ENCODE results near the gene PRKCB. TPM values are rescaled to one million over a fixed set of nuclear protein-coding genes. Genes with fewer than 3 reads are reported as not detected.

Gene PRKCB
- total RNA-seq, 1 donor from 2014 or later, result 0.69 TPM

DNA sequence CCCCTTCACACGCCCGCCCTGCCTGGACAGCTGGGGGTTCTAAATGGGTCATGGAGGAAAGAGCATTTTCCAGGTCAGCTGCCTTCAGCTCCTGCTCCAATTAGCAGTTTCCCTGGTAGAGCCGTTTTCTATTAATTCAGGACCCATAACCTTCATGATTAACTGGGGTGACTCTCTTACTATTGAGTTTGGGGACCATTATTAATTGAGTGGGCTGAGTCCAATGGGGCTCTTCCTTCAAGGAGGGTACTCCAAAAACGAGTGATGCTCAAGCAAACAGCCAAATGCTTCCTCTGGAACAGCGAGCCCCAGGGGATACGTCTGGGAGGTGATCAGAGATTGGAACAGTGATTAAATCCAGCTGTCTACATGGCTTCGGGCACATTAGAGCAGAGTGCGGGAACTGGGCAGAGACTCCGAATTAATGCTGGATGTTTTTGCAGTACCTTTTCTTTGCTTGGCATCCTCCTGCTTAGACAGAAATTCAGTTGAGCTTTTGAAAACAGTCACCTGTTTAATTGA is 352.3 kb downstream of the PRKCB start:
- peaks cover under 1% of the 10 kb centered on the region for H3K27me3 Mint-ChIP-seq (ENCODE audit: unreplicated experiment)
- no peak overlapping the region for H3K4me3 Mint-ChIP-seq (ENCODE audit: unreplicated experiment)
- peak; percentile 50 for DNase-seq
- H3K9me3 Mint-ChIP-seq (ENCODE audit: unreplicated experiment), result peaks cover 2% of the 10 kb centered on the region
- H3K4me1 Mint-ChIP-seq (ENCODE audit: low read depth, unreplicated experiment), result peaks cover 5% of the 10 kb centered on the region
- H3K27ac Mint-ChIP-seq (ENCODE audit: unreplicated experiment), result no peak overlapping the region
- TF ChIP-seq, protein P1, sequence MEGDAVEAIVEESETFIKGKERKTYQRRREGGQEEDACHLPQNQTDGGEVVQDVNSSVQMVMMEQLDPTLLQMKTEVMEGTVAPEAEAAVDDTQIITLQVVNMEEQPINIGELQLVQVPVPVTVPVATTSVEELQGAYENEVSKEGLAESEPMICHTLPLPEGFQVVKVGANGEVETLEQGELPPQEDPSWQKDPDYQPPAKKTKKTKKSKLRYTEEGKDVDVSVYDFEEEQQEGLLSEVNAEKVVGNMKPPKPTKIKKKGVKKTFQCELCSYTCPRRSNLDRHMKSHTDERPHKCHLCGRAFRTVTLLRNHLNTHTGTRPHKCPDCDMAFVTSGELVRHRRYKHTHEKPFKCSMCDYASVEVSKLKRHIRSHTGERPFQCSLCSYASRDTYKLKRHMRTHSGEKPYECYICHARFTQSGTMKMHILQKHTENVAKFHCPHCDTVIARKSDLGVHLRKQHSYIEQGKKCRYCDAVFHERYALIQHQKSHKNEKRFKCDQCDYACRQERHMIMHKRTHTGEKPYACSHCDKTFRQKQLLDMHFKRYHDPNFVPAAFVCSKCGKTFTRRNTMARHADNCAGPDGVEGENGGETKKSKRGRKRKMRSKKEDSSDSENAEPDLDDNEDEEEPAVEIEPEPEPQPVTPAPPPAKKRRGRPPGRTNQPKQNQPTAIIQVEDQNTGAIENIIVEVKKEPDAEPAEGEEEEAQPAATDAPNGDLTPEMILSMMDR (IDR thresholded peaks at IDR 0.05; ENCODE audit: partially characterized antibody, unreplicated experiment), result no peak
- H3K36me3 Mint-ChIP-seq (ENCODE audit: unreplicated experiment), result no peaks in the 10 kb centered on the region

DNA sequence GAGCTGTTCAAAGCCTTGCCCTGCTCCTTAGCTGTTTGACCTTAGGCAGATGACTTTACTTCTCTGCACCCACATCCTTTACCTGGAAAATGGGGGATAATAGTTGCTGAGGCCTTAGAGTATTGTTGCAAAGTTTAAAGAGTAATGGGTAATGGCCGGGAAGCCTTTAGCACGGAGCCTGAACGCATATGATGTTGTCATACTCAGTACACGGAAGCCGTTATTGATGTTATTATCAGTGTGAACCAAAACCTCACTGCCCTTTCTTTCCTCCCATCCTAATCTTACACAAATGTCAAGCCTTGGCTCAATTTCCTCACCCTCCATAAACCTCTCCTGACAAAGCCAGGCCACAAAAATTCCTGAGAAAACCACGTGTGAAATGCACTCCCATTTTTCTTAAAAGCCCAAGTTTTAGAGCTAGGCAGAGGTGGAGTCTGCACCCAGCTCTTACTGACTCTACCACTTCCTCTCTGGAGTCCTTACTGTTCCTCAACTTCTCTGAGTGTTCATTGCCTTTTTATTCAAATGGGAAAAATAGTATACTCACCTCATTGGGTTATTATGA is 353.1 kb downstream of the PRKCB start:
- Mint-ChIP-seq H3K27ac (ENCODE audit: unreplicated experiment) (no peak overlapping the region), H3K27me3 (ENCODE audit: unreplicated experiment) (no peaks in the 10 kb centered on the region), H3K36me3 (ENCODE audit: unreplicated experiment) (no peaks in the 10 kb centered on the region), H3K4me3 (ENCODE audit: unreplicated experiment) (no peak overlapping the region), H3K4me1 (ENCODE audit: low read depth, unreplicated experiment) (peaks cover 5% of the 10 kb centered on the region), H3K9me3 (ENCODE audit: unreplicated experiment) (peaks cover 2% of the 10 kb centered on the region)
- DNase-seq, result no peak
- TF ChIP-seq, protein P1 (IDR thresholded peaks at IDR 0.05; ENCODE audit: partially characterized antibody, unreplicated experiment), result no peak

DNA sequence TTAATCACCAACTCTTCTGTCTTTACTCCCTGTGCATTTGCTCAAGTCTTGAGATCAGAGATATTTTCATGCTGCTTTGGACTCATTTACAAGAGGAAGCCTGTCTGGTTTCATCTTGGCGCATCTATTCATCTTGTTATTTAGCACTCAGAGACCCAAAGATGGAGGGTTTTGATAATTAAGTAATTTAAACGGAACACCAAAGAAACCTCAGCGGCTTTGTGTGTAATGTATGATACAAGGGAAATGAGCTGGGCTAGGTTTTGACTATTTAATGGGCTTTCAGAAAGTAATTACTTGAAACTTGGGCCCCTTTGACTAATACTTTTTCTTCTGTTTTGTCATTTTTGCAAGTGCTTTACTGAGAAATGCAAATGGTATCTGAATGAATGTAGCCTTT is 354.2 kb downstream of the PRKCB start:
- Mint-ChIP-seq H3K27ac (ENCODE audit: unreplicated experiment) (no peak overlapping the region), H3K36me3 (ENCODE audit: unreplicated experiment) (no peaks in the 10 kb centered on the region), H3K9me3 (ENCODE audit: unreplicated experiment) (peaks cover 2% of the 10 kb centered on the region), H3K27me3 (ENCODE audit: unreplicated experiment) (no peaks in the 10 kb centered on the region), H3K4me3 (ENCODE audit: unreplicated experiment) (no peak overlapping the region), H3K4me1 (ENCODE audit: low read depth, unreplicated experiment) (peaks cover 5% of the 10 kb centered on the region)
- TF ChIP-seq, protein P1 (IDR thresholded peaks at IDR 0.05; ENCODE audit: partially characterized antibody, unreplicated experiment), result no peak
- no peak for DNase-seq

DNA sequence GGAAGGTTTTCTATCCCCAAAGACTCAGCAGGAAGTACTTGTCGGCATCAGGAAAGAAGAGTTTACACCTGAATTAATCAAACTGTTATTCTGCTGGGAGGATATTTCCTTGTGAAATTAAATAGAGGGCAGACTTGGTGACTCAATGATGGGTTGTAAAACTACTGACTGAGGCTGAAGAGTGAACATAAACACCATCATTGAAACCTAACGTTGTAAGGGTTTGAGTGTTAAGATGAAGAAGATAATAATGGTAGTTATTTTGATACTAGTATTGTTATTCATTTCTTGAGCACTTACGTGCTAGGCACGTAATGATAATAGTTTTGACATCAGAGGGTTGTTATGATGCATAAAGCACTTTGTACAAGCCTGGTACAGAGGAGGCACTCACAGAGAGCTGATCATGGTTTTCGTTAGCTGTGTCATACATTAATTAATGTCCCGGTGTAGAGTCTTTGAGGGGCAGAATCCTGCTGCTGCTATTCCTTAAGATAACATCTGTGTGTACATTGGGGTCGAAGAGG is 356.2 kb downstream of the PRKCB start:
- H3K36me3 Mint-ChIP-seq (ENCODE audit: unreplicated experiment), result no peaks in the 10 kb centered on the region
- peaks cover 2% of the 10 kb centered on the region for H3K9me3 Mint-ChIP-seq (ENCODE audit: unreplicated experiment)
- TF ChIP-seq, protein P1 (IDR thresholded peaks at IDR 0.05; ENCODE audit: partially characterized antibody, unreplicated experiment), result no peak
- H3K4me1 Mint-ChIP-seq (ENCODE audit: low read depth, unreplicated experiment), result peaks cover 2% of the 10 kb centered on the region
- no peak for DNase-seq
- no peak overlapping the region for H3K4me3 Mint-ChIP-seq (ENCODE audit: unreplicated experiment)
- no peak overlapping the region for H3K27ac Mint-ChIP-seq (ENCODE audit: unreplicated experiment)
- H3K27me3 Mint-ChIP-seq (ENCODE audit: unreplicated experiment), result no peaks in the 10 kb centered on the region

DNA sequence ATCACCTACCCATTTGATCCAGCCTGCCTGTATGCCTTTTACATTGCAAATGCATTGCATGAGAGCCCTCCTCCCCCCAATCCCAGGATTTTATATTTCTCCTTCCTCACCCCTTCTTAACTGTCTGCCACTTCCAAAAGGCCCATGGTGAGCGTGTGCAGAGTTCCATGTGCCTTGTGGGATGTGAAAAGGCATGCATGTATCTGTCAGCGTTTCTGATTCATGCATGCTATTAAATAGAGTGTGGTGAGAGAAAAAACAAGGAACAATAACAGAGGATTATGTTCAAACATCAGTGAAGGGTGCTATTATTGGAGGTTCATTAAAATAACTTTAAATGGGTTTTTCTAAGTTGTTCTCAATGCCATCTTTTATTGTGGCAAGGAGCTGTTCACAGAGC is 359.4 kb downstream of the PRKCB start:
- TF ChIP-seq, protein P1 (IDR thresholded peaks at IDR 0.05; ENCODE audit: partially characterized antibody, unreplicated experiment), result no peak
- Mint-ChIP-seq H3K4me3 (ENCODE audit: unreplicated experiment) (no peak overlapping the region), H3K36me3 (ENCODE audit: unreplicated experiment) (no peaks in the 10 kb centered on the region), H3K4me1 (ENCODE audit: low read depth, unreplicated experiment) (no peaks in the 10 kb centered on the region), H3K27ac (ENCODE audit: unreplicated experiment) (no peak overlapping the region), H3K27me3 (ENCODE audit: unreplicated experiment) (peaks cover 3% of the 10 kb centered on the region), H3K9me3 (ENCODE audit: unreplicated experiment) (no peaks in the 10 kb centered on the region)
- no peak for DNase-seq
